ENCODE measurements around the gene MYL4.
"Not testable (repeated sequence)": the region's sequence is repeated elsewhere in the genome, so short reads cannot be mapped to it uniquely, and the experiment has no call there.

MYL4 gene

GRCh38 chr17:47208744-47209488 lies at the start of gene MYL4:
Gene MYL4, plus strand, starts transcription at chr17:47209348. Its CDS starts 75 bp downstream, at chr17:47209423.
- Mint-ChIP-seq H3K27me3 (no peaks in the 10 kb centered on the region), H3K4me3 (no peak within 1 kb of the TSS), H3K4me1 (ENCODE audit: low read depth) (peaks cover 39% of the 10 kb centered on the region), H3K9me3 (no peaks in the 10 kb centered on the region), H3K27ac (no peak within 1 kb of the TSS), H3K36me3 (ENCODE audit: low read depth) (no peaks in the 10 kb centered on the region)
- no peak for DNase-seq

GRCh38 chr17:47162013-47162622 lies 47.0 kb upstream of the MYL4 start:
- H3K27ac Mint-ChIP-seq: peak overlapping the region; percentile 32
- H3K9me3 Mint-ChIP-seq: no peaks in the 10 kb centered on the region
- H3K36me3 Mint-ChIP-seq (ENCODE audit: low read depth): peaks cover 87% of the 10 kb centered on the region
- peaks cover 22% of the 10 kb centered on the region for H3K4me1 Mint-ChIP-seq (ENCODE audit: low read depth)
- no peak overlapping the region for H3K4me3 Mint-ChIP-seq
- no peak for DNase-seq
- no peaks in the 10 kb centered on the region for H3K27me3 Mint-ChIP-seq

- Mint-ChIP-seq H3K4me3 (no peak overlapping the region), H3K36me3 (ENCODE audit: low read depth) (peaks cover 85% of the 10 kb centered on the region), H3K9me3 (no peaks in the 10 kb centered on the region), H3K4me1 (ENCODE audit: low read depth) (peaks cover 22% of the 10 kb centered on the region), H3K27ac (no peak overlapping the region), H3K27me3 (no peaks in the 10 kb centered on the region)
- DNase-seq: no peak
These were observed 44.9 kb upstream of the MYL4 start for GRCh38 chr17:47164263-47164662.

- DNase-seq: no peak
- no peak overlapping the region for H3K4me3 Mint-ChIP-seq
- no peak overlapping the region for H3K27ac Mint-ChIP-seq
- H3K9me3 Mint-ChIP-seq: no peaks in the 10 kb centered on the region
- no peaks in the 10 kb centered on the region for H3K27me3 Mint-ChIP-seq
- peaks cover 22% of the 10 kb centered on the region for H3K4me1 Mint-ChIP-seq (ENCODE audit: low read depth)
- H3K36me3 Mint-ChIP-seq (ENCODE audit: low read depth): peaks cover 85% of the 10 kb centered on the region
These were observed 44.0 kb upstream of the MYL4 start for GRCh38 chr17:47165137-47165536.

DNA sequence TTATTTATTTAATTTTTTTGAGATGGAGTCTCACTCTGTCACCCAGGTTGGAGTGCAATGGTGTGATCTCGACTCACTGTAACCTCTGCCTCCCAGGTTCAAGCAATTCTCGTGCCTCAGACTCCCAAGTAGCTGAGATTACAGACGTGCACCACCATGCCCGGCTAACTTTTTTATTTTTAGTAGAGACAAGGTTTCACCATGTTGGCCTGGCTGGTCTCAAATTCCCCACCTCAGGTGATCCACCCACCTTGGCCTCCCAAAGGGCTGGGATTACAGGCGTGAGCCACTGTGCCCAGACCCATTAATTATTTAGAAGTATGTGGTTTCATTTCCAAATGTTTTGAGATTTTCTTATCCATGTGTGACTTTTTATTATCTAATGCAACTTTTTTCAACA lies 42.3 kb upstream of the MYL4 start:
- H3K27me3 Mint-ChIP-seq, H3K9me3 Mint-ChIP-seq, H3K4me3 Mint-ChIP-seq, DNase-seq, H3K27ac Mint-ChIP-seq: not testable (repeated sequence)
- H3K4me1 Mint-ChIP-seq (ENCODE audit: low read depth): peaks cover 25% of the 10 kb centered on the region
- H3K36me3 Mint-ChIP-seq (ENCODE audit: low read depth): peaks cover 85% of the 10 kb centered on the region

GRCh38 chr17:47168896-47169295 lies 40.3 kb upstream of the MYL4 start:
- Mint-ChIP-seq H3K36me3 (ENCODE audit: low read depth) (peaks cover 82% of the 10 kb centered on the region), H3K4me1 (ENCODE audit: low read depth) (peaks cover 15% of the 10 kb centered on the region)
- H3K9me3 Mint-ChIP-seq, DNase-seq, H3K4me3 Mint-ChIP-seq, H3K27ac Mint-ChIP-seq, H3K27me3 Mint-ChIP-seq: not testable (repeated sequence)

- Mint-ChIP-seq H3K9me3 (no peaks in the 10 kb centered on the region), H3K36me3 (ENCODE audit: low read depth) (peaks cover 75% of the 10 kb centered on the region), H3K4me1 (ENCODE audit: low read depth) (peaks cover 18% of the 10 kb centered on the region), H3K27ac (no peak overlapping the region), H3K4me3 (no peak overlapping the region), H3K27me3 (no peaks in the 10 kb centered on the region)
- DNase-seq: no peak
These were observed 38.4 kb upstream of the MYL4 start for GRCh38 chr17:47170710-47171109.

- no peak for DNase-seq
- no peak overlapping the region for H3K4me3 Mint-ChIP-seq
- no peak overlapping the region for H3K27ac Mint-ChIP-seq
- H3K36me3 Mint-ChIP-seq (ENCODE audit: low read depth): peaks cover 77% of the 10 kb centered on the region
- no peaks in the 10 kb centered on the region for H3K9me3 Mint-ChIP-seq
- peaks cover 32% of the 10 kb centered on the region for H3K4me1 Mint-ChIP-seq (ENCODE audit: low read depth)
- H3K27me3 Mint-ChIP-seq: no peaks in the 10 kb centered on the region
These were observed 36.2 kb upstream of the MYL4 start for GRCh38 chr17:47172696-47173565.

- Mint-ChIP-seq H3K36me3 (ENCODE audit: low read depth) (peaks cover 76% of the 10 kb centered on the region), H3K4me1 (ENCODE audit: low read depth) (peaks cover 37% of the 10 kb centered on the region)
- not testable (repeated sequence) for DNase-seq, H3K9me3 Mint-ChIP-seq, H3K27ac Mint-ChIP-seq, H3K27me3 Mint-ChIP-seq, H3K4me3 Mint-ChIP-seq
These were observed 34.3 kb upstream of the MYL4 start for GRCh38 chr17:47174823-47175222.

DNA sequence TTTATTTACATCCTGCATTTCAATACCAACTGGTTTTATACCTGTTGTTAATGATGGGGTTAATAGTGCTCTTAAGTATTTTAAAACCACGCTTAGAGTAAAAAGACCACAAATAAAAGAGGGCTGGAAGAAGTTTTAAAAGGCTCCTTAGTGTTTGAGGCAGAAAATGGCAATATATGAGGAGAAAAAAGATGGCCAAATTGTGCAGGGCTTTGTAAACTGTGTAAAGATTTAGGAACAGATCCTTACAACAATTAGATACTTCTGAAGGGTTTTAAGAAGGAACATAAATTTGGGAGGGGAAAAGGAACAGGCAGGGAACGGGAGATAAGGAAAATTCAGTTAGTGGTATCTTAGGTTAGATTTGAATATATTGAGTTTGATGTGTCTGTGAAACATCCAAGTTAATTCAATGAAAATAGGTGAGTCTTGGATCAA lies 32.7 kb upstream of the MYL4 start:
- Mint-ChIP-seq H3K27ac (no peak overlapping the region), H3K36me3 (ENCODE audit: low read depth) (peaks cover 71% of the 10 kb centered on the region)

DNA sequence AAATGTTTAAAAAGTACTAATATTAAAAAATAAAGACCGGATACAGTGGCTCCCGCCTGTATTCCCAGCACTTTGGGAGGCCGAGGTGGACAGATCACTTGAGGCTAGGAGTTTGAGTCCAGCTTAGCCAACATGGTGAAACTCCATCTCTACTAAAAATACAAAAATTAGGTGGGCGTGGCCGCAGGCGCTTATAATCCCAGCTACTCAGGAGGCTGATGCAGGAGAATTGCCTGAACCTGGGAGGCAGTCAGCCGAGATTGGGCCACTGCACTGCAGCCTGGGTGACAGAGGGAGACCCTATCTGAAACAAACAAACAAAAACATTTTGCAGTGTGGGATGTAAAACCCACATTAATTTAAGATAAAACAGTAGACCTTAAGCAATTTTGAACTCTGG lies 31.9 kb upstream of the MYL4 start:
- DNase-seq: no peak
- Mint-ChIP-seq H3K36me3 (ENCODE audit: low read depth) (peaks cover 75% of the 10 kb centered on the region), H3K9me3 (no peaks in the 10 kb centered on the region), H3K4me1 (ENCODE audit: low read depth) (peaks cover 47% of the 10 kb centered on the region), H3K27me3 (no peaks in the 10 kb centered on the region), H3K4me3 (no peak overlapping the region), H3K27ac (no peak overlapping the region)

More for the DNA sequence above, 32.7 kb upstream of the MYL4 start:
- DNase-seq: no peak
- peaks cover 40% of the 10 kb centered on the region for H3K4me1 Mint-ChIP-seq (ENCODE audit: low read depth)
- no peaks in the 10 kb centered on the region for H3K9me3 Mint-ChIP-seq
- no peak overlapping the region for H3K4me3 Mint-ChIP-seq
- H3K27me3 Mint-ChIP-seq: no peaks in the 10 kb centered on the region

DNA sequence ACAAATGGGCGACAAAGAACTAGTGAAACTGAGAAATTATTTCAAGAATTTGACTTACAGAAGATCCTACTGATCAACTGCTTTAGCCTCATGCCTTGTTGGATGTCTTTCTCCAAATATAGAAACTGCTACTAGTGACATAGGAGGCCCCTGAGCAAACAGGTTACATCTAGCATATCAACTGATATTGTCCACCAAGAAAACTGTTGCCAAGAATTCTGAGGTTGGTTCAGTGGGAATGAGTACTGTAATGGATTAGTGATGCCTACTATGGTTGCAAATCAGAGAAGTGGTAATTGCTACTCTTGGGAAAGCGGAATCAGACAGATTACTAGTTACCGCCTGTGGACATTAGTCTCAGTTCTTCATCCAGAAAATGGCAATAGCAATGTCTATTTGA lies 30.0 kb upstream of the MYL4 start:
- no peak for DNase-seq
- Mint-ChIP-seq H3K27ac (no peak overlapping the region), H3K4me3 (no peak overlapping the region), H3K27me3 (no peaks in the 10 kb centered on the region), H3K9me3 (no peaks in the 10 kb centered on the region), H3K4me1 (ENCODE audit: low read depth) (peaks cover 50% of the 10 kb centered on the region), H3K36me3 (ENCODE audit: low read depth) (peaks cover 74% of the 10 kb centered on the region)

GRCh38 chr17:47180337-47180736 lies 28.8 kb upstream of the MYL4 start:
- Mint-ChIP-seq H3K4me1 (ENCODE audit: low read depth) (peaks cover 52% of the 10 kb centered on the region), H3K27me3 (no peaks in the 10 kb centered on the region), H3K9me3 (no peaks in the 10 kb centered on the region), H3K27ac (no peak overlapping the region), H3K36me3 (ENCODE audit: low read depth) (peaks cover 73% of the 10 kb centered on the region), H3K4me3 (no peak overlapping the region)
- DNase-seq: no peak

GRCh38 chr17:47180988-47181387 lies 28.2 kb upstream of the MYL4 start:
- H3K9me3 Mint-ChIP-seq, H3K4me3 Mint-ChIP-seq, DNase-seq, H3K27ac Mint-ChIP-seq, H3K27me3 Mint-ChIP-seq: not testable (repeated sequence)
- Mint-ChIP-seq H3K4me1 (ENCODE audit: low read depth) (peaks cover 55% of the 10 kb centered on the region), H3K36me3 (ENCODE audit: low read depth) (peaks cover 70% of the 10 kb centered on the region)

DNA sequence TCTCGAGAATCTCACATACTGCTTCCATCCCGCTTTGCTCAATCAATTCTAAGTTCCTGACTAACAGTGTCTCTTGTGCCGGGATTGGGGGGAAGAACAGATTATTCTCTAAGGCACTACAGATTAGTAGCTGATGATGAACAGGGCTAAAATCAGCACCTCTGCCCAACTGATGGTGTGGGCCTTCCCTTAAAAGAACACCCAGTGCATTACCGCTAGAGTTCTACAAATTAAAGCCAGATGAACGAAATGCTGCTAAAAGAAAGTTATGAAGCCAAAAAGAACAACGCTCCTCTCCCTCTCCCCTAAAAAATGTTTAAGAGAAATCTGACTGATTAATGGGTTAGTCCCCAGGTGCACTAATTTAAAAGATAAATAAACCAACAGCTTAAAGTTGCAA lies 24.5 kb upstream of the MYL4 start:
- no peaks in the 10 kb centered on the region for H3K9me3 Mint-ChIP-seq
- H3K4me1 Mint-ChIP-seq (ENCODE audit: low read depth): peaks cover 54% of the 10 kb centered on the region

More for the DNA sequence above, 24.5 kb upstream of the MYL4 start:
- Mint-ChIP-seq H3K4me3 (no peak overlapping the region), H3K27ac (no peak overlapping the region), H3K36me3 (ENCODE audit: low read depth) (peaks cover 59% of the 10 kb centered on the region), H3K27me3 (no peaks in the 10 kb centered on the region)
- no peak for DNase-seq
